Measurements from ENCODE around the gene CRLF3.

CRLF3 gene

DNA sequence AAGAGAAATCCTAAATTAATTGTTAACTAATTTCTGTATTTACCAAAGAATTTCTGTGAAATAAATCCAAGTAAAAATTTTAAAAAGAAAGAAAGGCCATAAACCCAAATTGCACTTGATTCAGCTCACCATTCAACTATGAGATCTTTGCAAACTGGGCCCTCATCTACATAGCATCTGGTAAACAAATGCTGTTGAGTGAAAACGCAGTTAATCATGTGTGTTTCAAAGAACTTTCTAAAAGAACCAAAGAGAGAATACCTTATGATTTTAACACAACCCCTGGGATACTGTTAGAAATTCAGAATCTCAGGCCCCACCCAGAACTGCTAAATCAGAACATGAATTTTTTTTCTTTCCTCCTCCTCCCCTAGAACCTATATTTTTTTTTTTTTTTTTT lies 16.6 kb downstream of the CRLF3 start:
- TF ChIP-seq HDGF (IDR thresholded peaks at IDR 0.05; ENCODE audit: borderline replicate concordance) (no peak), ZNF384 (IDR thresholded peaks at IDR 0.05) (no peak), NFRKB (IDR thresholded peaks at IDR 0.05) (no peak), ELF4 (IDR thresholded peaks at IDR 0.05) (no peak), FOXM1 (IDR thresholded peaks at IDR 0.05; ENCODE audit: borderline replicate concordance) (no peak), TARDBP (IDR thresholded peaks at IDR 0.05) (no peak), ARNT (IDR thresholded peaks at IDR 0.05) (no peak), CTBP1 (IDR thresholded peaks at IDR 0.05; ENCODE audit: borderline replicate concordance) (no peak), FOXA1 (IDR thresholded peaks at IDR 0.05) (no peak), SUZ12 (IDR thresholded peaks at IDR 0.05) (no peak), SP1 (IDR thresholded peaks at IDR 0.05) (no peak), FOXK2 (IDR thresholded peaks at IDR 0.05) (no peak), L3MBTL2 (conservative IDR thresholded peaks at IDR 0.05) (no peak), LEF1 (IDR thresholded peaks at IDR 0.05; ENCODE audit: borderline replicate concordance) (no peak)
- TF ChIP-seq, protein P1, sequence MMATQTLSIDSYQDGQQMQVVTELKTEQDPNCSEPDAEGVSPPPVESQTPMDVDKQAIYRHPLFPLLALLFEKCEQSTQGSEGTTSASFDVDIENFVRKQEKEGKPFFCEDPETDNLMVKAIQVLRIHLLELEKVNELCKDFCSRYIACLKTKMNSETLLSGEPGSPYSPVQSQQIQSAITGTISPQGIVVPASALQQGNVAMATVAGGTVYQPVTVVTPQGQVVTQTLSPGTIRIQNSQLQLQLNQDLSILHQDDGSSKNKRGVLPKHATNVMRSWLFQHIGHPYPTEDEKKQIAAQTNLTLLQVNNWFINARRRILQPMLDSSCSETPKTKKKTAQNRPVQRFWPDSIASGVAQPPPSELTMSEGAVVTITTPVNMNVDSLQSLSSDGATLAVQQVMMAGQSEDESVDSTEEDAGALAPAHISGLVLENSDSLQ (IDR thresholded peaks at IDR 0.05) = no peak
- ChIA-PET CTCF (interaction anchor here (0.7 kb wide), 1 partner anchor 9 kb away, joined by 4 read pairs; no protein-coding TSS in a partner anchor), POLR2A (interaction anchor here (3.5 kb wide), 1 partner anchor 17 kb away, joined by 14 read pairs; the partner anchor contains the start of gene CRLF3)
- DNase-seq (ENCODE audit: extremely low spot score) = no peak

DNA sequence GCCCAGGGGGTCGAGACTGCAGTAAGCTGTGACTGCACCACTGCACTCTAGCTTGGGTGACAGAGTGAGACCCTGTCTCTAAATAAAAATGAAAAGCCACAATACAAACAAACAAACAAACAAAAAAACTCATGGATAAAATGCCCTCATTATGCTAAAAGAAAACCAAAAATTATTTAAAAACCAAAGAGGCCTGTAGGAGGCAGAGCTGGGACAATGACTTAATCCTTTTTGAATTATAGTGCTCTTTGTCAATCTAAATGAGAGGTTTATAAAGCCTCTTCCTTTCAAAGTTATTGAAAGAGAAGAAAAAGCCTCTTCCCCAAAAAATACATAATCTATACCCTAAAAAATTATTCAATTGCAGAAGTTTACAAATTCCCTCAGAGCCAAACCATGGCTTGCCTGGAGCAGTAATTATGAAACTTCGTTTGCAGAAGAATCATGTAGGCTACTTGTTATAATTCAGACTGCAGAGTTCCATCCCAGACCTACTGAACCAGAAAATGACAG lies 18.5 kb downstream of the CRLF3 start:
- TF ChIP-seq, protein P1 (IDR thresholded peaks at IDR 0.05) = no peak
- TF ChIP-seq L3MBTL2 (conservative IDR thresholded peaks at IDR 0.05) (no peak), ARNT (IDR thresholded peaks at IDR 0.05) (no peak), TARDBP (IDR thresholded peaks at IDR 0.05) (no peak), NFRKB (IDR thresholded peaks at IDR 0.05) (no peak), ELF4 (IDR thresholded peaks at IDR 0.05) (no peak), LEF1 (IDR thresholded peaks at IDR 0.05; ENCODE audit: borderline replicate concordance) (no peak), ZNF384 (IDR thresholded peaks at IDR 0.05) (no peak), FOXM1 (IDR thresholded peaks at IDR 0.05; ENCODE audit: borderline replicate concordance) (no peak), FOXA1 (IDR thresholded peaks at IDR 0.05) (no peak), CTBP1 (IDR thresholded peaks at IDR 0.05; ENCODE audit: borderline replicate concordance) (no peak), FOXK2 (IDR thresholded peaks at IDR 0.05) (no peak), BHLHE40 (IDR thresholded peaks at IDR 0.05; ENCODE audit: borderline replicate concordance) (no peak), HDGF (IDR thresholded peaks at IDR 0.05; ENCODE audit: borderline replicate concordance) (no peak), SP1 (IDR thresholded peaks at IDR 0.05) (no peak), SUZ12 (IDR thresholded peaks at IDR 0.05) (no peak)
- DNase-seq (ENCODE audit: extremely low spot score) = no peak
- CTCF ChIA-PET = interaction anchor here (1.2 to 1.5 kb wide), 2 partner anchors 18 to 20 kb away, joined by 3 to 8 read pairs; partner anchors contain the start of gene CRLF3
- POLR2A ChIA-PET = interaction anchor here (1.7 kb wide), 1 partner anchor 19 kb away, joined by 5 read pairs; the partner anchor contains the start of gene CRLF3

GRCh38 chr17:30801671-30802070 lies 22.8 kb downstream of the CRLF3 start:
- no peak for DNase-seq (ENCODE audit: extremely low spot score)
- ChIA-PET CTCF (no interaction called here), POLR2A (no interaction called here)
- TF ChIP-seq FOXM1 (IDR thresholded peaks at IDR 0.05; ENCODE audit: borderline replicate concordance) (no peak), FOXK2 (IDR thresholded peaks at IDR 0.05) (no peak), BHLHE40 (IDR thresholded peaks at IDR 0.05; ENCODE audit: borderline replicate concordance) (no peak), ELF4 (IDR thresholded peaks at IDR 0.05) (no peak), SP1 (IDR thresholded peaks at IDR 0.05) (no peak), CTBP1 (IDR thresholded peaks at IDR 0.05; ENCODE audit: borderline replicate concordance) (no peak), TARDBP (IDR thresholded peaks at IDR 0.05) (no peak), NFRKB (IDR thresholded peaks at IDR 0.05) (no peak), SUZ12 (IDR thresholded peaks at IDR 0.05) (no peak), HDGF (IDR thresholded peaks at IDR 0.05; ENCODE audit: borderline replicate concordance) (no peak)
- TF ChIP-seq, protein P1 (IDR thresholded peaks at IDR 0.05) = no peak

DNA sequence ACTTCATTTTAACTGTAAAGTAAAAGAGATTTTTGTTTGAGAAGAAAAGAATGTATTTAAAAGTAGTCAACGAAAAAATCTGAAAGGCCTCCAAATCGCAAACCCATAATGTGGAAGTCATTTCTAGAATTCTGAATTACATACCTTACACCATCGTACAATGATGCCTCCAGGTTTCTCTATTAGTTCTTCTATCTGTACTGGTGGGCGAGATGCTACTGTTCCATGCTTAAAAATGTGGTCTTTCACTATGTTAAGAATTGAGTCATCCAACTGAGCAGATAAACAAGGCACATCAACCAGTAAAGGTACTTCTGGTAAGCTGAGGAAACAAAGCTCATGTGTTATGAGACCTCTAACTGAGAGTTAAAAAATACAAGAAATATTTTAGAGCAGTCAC lies 28.5 kb downstream of the CRLF3 start:
- no peak for DNase-seq (ENCODE audit: extremely low spot score)
- CTCF ChIA-PET = no interaction called here
- TF ChIP-seq LEF1 (IDR thresholded peaks at IDR 0.05; ENCODE audit: borderline replicate concordance) (no peak), FOXM1 (IDR thresholded peaks at IDR 0.05; ENCODE audit: borderline replicate concordance) (no peak)

GRCh38 chr17:30794372-30794771 lies 30.1 kb downstream of the CRLF3 start:
- TF ChIP-seq BHLHE40 (IDR thresholded peaks at IDR 0.05; ENCODE audit: borderline replicate concordance) (no peak), L3MBTL2 (conservative IDR thresholded peaks at IDR 0.05) (no peak)
- TF ChIP-seq, protein P1 (IDR thresholded peaks at IDR 0.05) = no peak
- CTCF ChIA-PET = no interaction called here

More for the DNA sequence above, 28.5 kb downstream of the CRLF3 start:
- POLR2A ChIA-PET = interaction anchor here (0.6 kb wide), 1 partner anchor 28 kb away, joined by 3 read pairs; the partner anchor contains the start of gene CRLF3

More at GRCh38 chr17:30794372-30794771, 30.1 kb downstream of the CRLF3 start:
- POLR2A ChIA-PET = no interaction called here
- DNase-seq (ENCODE audit: extremely low spot score) = no peak
